Left lobe of liver (tissue), 2 donors: ENCODE data around the gene RIN3. TPM values are rescaled to one million over a fixed set of nuclear protein-coding genes. Genes with fewer than 3 reads are reported as not detected.

Experiments used
- ATAC-seq: fragments of 200-7000 bp; cut with Tn5 transposase; one replicate; pipeline ENCODE4 v1.9.1; 2020; ENCODE audit warnings: mild to moderate bottlenecking, moderate library complexity
- DNase-seq: peaks from one replicate; pipeline ENCODE4 v3.0.0-alpha.2; 2020; ENCODE audit warnings: low spot score
- total RNA-seq: library from RNA; stranded (reverse); gene quantifications from one replicate; pipeline ENCODE4 v1.2.1, GENCODE V29; 2021
- donor health status: DM: no; HTN: no; CAD: no; lungs with moderate emphysema.
- donor health status: DM: no; HTN: yes; CAD: no.

RIN3 gene
- total RNA-seq, 1 donor from 2014 or later = 20.2 TPM

DNA sequence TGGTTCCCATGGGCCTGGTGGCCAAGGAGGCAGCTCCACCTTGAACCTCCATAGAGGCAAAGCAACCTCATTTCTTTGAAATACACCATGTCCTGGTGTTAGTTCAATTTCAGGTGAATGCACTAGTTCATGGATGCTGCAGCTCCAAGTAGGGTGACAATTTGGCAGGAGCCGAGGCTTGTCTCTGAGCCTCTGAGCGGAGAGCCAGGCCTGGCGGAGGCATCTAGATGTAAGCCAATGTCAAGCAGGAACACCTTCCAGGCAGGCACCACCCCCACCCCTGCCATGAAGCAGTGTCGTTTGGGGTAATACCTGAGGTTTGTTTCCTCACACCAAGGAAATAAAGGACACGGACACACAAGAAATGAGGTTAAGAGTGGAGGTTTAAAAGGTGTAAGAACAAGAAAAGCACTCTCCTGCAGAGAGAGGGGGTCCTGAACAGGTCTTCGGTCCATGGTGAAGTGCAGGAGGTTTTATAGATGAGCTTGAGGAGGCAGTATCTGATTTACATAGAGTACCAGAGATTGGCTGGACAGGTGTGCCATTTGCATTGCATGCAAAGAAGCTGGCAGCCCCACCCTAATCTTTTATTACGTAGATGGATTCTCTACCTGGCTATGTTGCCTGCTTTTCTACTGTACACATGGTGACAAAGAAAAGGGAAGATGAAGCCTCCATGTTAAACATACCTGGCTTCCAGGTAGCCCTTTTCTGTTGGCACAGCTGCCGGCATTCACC lies 60.3 kb downstream of the RIN3 start:
- no peak for DNase-seq

DNA sequence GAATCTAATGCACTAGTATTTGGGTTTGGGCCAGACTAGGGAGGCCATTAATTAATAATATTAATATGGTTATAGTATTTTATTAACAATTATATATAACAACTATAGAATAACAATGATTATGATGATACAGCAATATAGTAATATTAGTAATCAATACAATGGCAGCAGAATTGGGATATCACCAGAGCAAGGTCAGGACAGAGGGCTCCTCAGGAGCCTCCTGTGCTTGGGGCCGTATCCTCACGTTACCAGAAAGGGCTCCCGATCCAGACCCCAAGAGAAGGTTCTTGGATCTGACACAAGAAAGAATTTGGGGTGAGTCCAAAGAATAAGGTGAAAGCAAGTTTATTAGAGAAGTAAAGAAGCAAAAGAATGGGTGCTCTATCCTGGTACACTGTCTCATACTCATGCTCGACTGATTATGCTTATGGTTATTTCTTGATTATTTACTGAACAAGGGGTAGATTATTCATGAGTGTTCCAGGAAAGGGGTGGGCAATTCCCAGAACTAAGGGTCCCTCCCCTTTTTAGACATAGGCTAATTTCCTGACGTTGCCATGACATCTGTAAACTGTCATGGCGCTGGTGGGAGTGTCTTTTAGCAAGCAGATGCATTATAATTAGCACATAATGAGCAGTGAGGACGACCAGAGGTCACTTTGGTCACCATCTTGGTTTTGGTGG lies 61.6 kb downstream of the RIN3 start:
- DNase-seq (no peak), ATAC-seq (no peak)

More for the DNA sequence above, 60.3 kb downstream of the RIN3 start:
- ATAC-seq = no peak

DNA sequence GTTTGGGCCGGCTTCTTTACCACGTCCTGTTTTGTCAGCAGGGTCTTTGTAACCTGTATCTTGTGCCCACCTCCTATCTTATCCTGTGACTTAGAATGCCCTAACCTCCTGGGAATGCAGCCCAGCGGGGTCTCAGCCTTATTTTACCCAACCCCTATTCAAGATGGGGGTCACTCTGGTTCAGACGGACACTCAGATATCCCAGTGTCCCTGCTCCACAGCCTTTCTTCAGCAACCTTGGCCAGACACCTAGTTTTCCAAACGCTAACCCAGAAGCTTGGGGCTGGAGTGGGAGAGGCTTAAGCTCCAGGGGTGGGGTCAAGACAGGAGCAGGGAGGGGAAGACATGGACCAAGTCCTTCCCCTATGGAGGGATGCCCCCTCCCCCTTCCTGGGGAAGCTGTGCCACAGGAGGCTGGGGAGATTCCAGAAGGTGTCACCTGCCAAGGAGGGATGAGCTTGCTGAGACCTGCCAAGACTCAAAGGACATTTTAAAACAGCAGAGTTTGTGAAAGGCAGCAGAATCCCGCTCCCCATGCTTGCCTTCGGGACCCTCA lies 62.2 kb downstream of the RIN3 start:
- ATAC-seq (no peak), DNase-seq (no peak)

DNA sequence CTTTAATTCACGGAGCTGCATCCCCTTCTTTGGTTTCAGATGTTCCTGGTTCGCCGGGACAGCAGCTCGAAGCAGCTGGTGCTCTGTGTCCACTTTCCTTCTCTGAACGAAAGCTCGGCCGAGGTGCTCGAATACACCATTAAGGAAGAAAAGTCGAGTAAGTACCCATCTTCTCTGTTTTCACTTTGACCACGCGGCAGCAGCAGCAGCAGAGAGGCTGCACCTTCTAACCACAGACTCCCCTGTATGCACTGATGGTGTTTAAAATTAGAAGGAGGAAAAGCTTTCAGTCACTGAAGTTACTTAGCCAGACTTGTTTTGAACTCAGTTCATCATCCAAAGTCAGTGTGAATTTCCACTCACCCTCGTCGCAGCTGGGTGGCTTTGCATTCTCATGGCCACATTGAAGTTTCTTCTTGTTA lies 63.8 kb downstream of the RIN3 start:
- no peak for DNase-seq

DNA sequence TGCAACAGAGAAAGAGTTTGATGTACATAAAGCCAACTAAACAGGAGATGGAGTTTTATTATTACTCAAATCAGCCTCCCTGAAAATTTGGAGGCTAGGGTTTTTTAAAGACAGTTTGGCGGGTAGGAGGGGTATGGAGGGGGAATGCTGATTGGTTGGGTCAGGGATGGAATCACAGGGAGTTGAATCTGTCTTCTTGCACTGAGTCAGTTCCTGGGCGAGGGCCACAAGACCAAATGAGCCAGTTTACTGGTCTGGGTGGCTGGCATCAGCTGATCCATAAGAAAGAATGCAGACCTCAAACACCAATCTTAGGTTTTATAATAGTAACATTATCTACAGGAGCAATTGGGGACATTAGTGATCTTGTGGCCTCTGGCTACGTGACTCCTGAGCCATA lies 64.9 kb downstream of the RIN3 start:
- ATAC-seq (no peak), DNase-seq (no peak)

More for the DNA sequence above, 63.8 kb downstream of the RIN3 start:
- no peak for ATAC-seq

DNA sequence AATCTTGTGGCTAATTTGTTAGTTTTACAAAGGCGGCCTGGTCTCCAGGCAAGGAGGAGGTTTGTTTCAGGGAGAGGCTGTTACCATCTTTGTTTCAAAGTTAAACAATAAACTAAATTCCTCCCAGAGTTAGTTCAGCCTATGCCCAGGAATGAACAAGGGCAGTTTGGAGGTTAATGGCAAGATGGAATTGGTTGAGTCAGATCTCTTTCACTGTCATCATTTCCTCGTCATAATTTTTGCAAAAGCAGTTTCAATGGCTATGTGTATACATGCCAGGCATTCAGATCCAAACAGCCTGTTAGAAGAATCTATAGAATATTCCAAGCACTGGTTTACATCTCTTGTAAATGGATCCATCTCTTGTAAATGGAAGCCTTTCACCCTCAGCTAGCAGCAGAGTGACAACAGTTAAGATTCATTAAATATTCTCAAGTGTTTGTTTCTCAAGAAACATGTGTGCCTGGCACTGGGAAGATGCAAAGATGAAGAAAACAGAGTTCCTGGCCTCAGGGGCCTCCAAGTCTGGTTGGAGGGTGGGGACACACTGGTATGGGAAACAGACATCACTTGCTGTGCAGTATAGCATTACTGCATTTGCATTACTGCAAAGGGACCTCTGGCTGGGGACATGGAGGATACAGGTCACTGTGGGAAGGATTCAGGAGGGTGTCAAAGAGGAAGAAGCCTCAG lies 65.8 kb downstream of the RIN3 start:
- no peak for ATAC-seq

DNA sequence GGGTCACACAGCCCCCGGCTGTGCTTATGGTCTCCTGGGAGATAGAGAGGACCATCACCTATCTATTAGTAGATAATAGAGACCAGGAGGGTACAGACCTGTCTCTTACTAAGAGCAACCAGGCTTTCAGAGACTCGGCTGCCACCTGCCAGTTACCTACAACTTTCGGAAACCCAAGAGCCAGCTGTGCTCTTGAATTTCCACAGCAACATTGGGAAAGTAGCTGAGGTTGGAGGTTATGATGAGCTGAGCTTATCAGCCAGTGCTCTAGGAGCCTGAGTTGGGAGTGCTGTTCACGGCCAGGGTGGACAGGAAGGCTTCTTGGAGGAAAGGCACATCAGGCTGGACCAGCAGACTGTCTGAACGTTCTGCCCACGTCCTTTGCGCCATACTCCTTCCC lies 67.6 kb downstream of the RIN3 start:
- ATAC-seq (no peak), DNase-seq (no peak)

More for the DNA sequence above, 65.8 kb downstream of the RIN3 start:
- no peak for DNase-seq

DNA sequence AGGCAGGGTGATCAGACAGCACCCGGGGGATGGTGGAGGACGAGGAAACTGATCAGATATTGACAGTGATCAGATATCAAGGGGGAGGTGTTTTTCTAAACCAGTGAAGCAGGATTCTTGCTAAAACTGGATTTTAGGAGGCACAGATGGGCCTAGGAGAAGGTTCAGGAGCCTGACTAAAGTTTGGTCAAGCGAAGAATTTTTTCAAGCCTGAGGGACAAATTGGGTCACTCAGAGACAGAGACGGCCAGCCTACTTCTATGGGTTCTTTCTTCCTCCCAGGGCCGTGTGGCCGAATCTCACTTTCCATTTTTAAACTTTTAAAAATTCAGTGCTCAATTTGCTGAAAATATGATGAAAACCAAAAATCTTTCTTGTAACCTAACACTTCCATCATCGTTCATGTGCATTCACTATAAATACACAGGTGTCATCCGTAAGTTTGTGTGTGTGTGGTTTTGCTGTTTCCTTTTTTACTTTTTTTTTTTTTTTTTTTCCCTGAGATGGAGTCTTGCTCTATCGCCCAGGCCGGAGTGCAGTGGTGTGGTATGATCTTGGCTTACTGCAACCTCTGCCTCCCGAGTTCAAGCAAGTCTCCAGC lies 68.5 kb downstream of the RIN3 start:
- DNase-seq (no peak), ATAC-seq (no peak)

DNA sequence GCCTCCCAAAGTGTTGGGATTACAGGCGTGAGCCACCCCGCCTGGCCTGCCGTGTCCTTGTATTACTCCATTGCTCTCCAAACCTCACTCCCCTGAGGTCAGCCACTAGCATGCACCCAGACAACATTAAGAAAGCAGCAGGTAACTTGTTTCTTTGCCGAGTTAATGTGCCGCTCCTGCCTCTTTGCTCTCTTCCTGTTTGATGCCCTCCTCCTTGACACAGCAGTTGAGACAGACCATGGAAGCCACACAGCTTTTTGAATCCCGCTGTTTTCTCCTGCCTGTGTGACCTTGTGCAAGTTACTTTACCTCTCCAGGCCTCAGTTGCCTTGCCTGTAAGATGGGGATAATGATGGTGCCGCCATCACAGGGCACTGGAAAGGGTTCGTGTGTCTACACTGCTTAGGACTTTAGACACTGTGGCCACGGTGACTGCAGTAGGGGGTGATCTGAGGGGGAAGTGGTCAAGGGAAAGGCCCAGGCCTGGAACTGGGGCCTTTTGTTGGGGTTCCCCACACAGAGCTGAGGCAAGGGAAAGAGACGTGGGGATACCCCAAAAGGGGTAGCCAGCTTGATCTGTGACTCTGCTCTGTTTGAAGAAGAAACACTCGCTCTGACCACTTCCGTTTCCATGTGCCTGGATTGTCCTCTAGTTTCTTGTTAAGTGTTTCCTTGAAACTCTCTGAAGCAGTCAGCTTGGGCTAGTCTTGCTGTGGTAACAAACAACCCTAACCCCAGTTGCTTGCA lies 69.3 kb downstream of the RIN3 start:
- ATAC-seq (no peak), DNase-seq (no peak)

DNA sequence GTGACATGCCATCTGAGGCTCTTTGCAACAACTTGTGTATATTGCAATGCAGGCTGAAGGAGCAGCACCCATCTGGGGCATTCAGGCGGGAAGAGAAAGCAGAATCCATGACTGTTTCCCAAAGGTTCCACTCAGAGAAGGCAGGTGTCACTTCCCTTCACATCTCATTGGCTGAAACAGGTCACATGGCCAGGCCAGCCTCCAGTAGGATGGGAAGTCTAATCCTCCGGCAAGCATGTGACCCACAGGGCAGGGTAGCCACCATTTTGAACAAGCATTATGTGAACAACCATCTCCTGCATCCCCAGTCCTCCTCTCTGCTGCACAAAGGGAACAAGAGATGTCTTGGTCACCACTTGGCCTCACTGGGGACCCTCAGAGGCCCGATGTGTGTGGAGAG lies 70.6 kb downstream of the RIN3 start:
- no peak for DNase-seq

DNA sequence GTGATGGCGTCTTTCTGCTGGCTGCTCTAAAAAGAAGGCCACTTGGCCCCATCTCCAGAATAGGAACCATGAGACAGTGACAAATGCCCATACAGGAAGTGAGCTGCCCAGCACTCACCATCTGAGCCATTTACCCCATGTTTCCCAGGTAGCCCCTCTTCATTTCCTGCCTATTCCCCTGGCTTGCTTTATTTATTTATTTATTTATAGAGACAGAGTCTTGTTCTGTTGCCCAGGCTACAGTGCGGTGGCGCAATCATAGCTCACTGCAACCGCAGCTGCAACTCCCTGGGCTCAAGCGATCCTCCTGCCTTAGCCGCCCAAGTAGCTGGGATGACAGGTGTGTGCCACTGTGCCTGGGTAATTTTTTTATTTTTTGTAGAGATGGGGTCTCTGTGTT lies 71.2 kb downstream of the RIN3 start:
- ATAC-seq = no peak
- no peak for DNase-seq

More for the DNA sequence above, 70.6 kb downstream of the RIN3 start:
- no peak for ATAC-seq

DNA sequence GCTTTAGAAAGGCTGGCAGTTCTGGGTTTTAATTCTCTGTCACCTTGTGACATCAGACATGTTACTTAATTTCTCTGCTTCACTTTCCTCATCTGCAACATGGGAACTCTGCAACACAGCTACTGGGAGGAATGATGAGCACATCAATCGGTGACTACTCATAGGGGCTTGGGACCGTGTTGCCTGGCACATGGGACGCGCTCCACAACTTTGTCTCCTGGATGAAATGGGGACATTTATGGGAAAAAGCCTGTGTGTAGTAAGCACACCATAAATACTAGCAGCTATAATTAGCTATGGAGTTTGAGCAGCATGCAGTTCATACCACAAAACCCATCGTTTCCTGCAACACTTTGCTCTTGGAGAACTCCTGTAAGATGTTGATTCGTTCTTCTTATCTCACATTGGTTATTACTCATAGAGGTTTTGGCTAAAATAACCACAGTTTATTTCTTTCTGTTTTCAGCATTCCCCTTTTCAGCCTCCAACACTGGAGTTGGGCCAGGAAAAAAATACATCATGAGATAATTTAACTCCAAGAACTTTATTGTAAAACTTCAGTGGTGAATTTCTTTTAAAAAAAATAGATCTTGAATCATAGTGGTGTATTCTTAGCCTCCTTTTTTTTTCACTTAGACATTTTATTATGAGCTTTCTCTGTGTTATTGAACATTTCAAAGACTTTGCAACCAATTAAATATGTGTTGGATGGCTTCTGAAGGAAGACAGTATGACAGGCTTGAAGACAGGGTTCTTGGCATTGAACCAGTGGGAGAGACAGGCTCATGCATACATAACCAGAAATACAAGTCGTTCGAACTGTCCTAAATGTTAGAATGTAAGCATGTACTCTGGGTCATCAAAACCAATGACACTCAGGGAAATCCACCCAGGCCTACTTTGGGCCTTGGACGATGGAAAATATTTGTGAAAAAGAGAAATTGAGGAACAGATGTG lies 72.7 kb downstream of the RIN3 start:
- DNase-seq (no peak), ATAC-seq (peak; percentile 25)

DNA sequence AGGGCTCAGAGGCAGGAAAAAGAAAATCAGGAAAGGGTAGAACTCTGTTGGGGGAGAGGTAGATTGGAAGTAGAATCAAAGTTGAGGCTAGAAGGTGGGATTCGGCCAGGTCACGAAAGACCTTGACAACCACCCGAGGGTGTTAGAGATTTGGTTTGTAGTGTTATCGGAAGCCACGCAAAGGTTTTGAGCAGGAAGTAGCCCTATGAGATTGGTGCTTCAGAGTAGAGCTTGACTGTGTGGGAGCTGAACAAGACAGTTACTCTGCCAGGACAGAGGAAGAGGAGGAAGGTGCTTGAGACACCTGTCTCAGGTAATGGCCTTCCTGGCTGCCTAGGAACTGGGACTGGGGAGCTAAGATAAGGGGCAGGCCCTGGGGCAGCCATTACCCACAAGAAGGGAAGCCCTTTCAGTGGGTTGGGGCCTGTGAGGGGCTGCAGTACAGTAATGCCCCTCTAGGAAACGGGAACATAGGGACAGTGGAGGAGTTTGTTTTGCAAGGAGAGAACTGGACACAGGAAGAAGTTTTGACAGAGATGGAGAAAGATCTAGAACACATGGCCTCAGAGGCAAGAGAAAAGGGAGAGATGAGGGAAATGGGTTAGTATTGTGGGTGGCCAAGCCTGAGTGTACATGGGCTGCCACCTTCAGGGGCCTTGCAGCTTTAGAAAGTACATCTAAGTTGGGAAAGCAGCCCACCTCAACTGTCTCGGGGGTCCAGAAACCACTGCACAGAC lies 73.5 kb downstream of the RIN3 start:
- ATAC-seq (no peak), DNase-seq (no peak)

DNA sequence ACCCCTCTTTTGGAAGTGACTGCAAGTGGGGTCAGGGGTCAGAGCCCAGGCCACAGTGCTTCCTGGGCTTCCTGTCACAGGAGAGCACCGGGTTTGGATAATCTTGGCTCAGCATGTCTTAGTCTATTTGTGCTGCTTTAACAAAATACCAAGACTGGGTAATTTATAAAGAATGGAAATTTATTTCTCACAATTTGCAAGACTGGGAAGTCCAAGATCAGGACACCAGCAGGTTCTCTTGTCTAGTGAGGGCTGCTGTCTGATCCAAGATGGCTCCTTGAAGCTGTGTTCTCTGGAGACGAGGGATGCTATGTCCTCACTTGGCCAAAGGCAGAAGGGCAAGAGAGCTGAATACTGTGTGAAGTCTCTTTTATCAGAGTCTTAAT lies 74.1 kb downstream of the RIN3 start:
- no peak for ATAC-seq
- no peak for DNase-seq

DNA sequence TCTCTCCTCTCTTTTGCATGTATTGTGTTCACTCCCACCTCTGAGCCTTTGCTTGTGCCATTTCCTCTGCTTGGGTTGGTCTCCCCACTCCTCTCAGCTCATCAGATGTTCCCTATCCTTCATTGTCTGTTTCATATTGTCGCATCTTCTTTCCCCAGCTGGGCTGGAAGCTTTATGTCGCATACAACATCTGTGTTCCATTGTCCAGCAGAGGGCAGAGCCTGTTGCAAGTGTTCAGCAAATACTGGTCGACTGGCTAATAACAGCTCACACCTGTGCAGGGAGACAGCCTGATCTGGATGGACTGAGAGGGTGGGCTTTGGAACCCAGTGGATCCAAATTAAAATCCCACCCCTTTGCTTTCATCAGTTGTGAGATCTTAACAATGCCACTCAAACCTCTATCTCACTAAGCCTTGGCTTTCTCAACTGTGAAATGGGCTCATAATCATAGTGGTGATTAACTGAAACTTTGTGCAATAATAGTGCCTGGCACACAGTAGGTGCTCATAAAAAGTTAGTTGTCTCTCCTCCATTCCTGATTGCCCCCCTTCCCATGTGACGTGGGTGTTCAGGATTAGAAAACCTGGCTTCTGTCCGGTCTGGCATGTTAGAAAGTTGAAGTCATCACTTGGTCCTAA lies 75.8 kb downstream of the RIN3 start:
- ATAC-seq (peak; percentile 82), DNase-seq (no peak)

DNA sequence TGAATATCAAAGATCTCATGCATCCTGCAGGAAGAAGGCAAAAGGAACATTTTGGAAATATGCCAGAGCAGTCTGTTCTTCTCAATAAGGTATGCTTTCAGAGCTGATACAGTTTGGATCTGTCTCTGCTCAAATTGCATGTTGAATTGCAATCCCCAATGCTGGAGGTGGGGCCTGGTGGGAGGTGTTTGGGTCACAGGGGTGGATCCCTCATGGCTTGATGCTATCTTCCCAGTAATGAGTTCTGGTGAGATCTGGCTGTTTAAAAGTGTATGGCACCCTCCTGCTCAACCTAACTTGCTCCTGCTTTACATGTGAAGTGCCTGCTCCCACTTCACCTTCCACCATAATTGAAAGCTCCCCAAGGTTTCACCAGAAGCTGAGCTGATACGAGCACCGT lies 76.6 kb downstream of the RIN3 start:
- ATAC-seq (no peak), DNase-seq (no peak)

DNA sequence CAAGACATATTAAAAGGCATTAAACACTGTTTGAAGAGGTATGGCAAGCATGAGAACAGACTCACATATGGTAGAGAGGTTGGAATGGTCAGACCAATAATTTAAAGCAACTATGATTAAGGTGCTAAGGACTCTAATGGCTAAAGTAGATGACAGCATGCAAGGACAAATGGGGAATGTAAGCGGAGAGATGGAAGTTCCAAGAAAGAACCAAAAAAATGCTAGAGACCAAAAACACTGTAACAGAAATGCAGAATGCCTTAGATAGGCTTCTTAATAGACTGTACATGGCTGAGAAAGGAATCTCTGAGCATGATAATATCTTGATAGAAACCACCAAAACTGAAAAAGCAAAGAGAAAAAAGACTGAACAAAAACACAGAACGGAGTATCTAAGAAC lies 77.4 kb downstream of the RIN3 start:
- ATAC-seq (no peak), DNase-seq (no peak)

DNA sequence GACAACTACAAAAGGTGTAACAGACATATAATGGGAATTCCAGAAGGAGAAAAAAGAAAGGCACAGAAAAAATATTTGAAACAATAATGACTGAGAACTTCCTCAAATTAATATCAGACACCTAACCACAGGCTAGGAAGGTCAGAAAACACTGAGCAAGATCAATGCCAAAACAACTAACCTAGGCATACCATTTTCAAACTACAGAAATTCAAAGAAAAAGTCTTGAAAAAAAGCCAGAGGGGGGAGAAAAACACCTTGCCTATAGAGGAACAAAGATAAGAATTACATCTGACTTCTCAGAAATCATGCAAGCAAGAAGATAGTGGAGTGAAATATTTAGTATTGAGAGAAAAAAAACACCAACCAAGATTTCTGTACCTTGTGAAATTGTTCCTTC lies 77.8 kb downstream of the RIN3 start:
- ATAC-seq (no peak), DNase-seq (no peak)
